ENCODE results near the gene FGF14. TPM values are rescaled to one million over a fixed set of nuclear protein-coding genes. Genes with fewer than 3 reads are reported as not detected.

FGF14 gene
- polyA plus RNA-seq, 1 of the 3 experiments (the other 2 are of a cell fraction) = 0.20 TPM

DNA sequence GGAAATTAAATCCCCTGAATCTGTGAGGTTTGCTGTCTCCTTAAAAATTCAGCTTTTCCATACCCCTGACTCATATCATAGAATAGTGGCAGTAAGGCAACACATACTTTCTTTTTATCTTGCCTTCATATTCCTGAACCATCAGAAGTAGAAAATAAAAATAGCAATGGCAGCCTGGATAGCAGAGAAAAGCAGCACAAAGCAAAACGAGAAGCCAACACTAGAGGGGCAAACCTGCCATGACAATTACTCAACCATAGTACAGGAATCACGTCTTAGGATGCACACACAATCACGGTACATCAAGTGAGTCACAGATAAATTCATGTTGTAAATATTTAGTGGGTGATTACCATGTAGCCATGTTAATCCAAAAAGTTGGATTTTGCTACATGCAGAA is 606.4 kb downstream of the FGF14 start:
- Histone ChIP-seq H3K4me3 (ENCODE audit: low read depth in 2 of 2, low read length in 1 of 2) (no peak overlapping the region), H2AFZ (ENCODE audit: low read depth) (no peak overlapping the region), H3K79me2 (ENCODE audit: insufficient read depth) (no peaks in the 10 kb centered on the region), H3K27ac (ENCODE audit: low read depth in 2 of 2, low read length in 1 of 2) (no peak overlapping the region), H3K9ac (no peak overlapping the region), H3K9me2 (no peaks in the 10 kb centered on the region), H3K36me3 (replicated peaks in 1 of 2; ENCODE audit: control insufficient read depth in 1 of 2, insufficient read depth in 2 of 2, low read length in 1 of 2) (no peaks in the 10 kb centered on the region), H3K9me3 (no peaks in the 10 kb centered on the region), H3K4me2 (no peak overlapping the region), H3K4me1 (ENCODE audit: control insufficient read depth in 1 of 2, insufficient read depth in 2 of 2, low read depth in 1 of 2, low read length in 1 of 2) (no peaks in the 10 kb centered on the region; a peak in 1 of 4 replicates), H3F3A (replicated peaks; ENCODE audit: insufficient read depth) (no peaks in the 10 kb centered on the region), H4K20me1 (ENCODE audit: insufficient read depth) (no peaks in the 10 kb centered on the region), H3K27me3 (ENCODE audit: insufficient read depth) (no peaks in the 10 kb centered on the region)
- 65% methylated on average over 3 of the region's 3 CpGs for WGBS (ENCODE audit: low lambda C conversion rate)
- ChIA-PET CTCF (interaction anchor here (0.7 to 1.3 kb wide), 2 partner anchors 19 to 315 kb away, joined by 3 to 4 read pairs; no protein-coding TSS in a partner anchor), POLR2A (no interaction called here)
- TF ChIP-seq JUND (IDR thresholded peaks at IDR 0.05) = no peak
- TF ChIP-seq, protein P1, sequence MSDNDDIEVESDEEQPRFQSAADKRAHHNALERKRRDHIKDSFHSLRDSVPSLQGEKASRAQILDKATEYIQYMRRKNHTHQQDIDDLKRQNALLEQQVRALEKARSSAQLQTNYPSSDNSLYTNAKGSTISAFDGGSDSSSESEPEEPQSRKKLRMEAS (IDR thresholded peaks at IDR 0.05; ENCODE audit: low read depth) = no peak
- TF ChIP-seq SMC3 (IDR thresholded peaks at IDR 0.05; ENCODE audit: low read depth, low read length) = no peak
- TF ChIP-seq, protein P2, sequence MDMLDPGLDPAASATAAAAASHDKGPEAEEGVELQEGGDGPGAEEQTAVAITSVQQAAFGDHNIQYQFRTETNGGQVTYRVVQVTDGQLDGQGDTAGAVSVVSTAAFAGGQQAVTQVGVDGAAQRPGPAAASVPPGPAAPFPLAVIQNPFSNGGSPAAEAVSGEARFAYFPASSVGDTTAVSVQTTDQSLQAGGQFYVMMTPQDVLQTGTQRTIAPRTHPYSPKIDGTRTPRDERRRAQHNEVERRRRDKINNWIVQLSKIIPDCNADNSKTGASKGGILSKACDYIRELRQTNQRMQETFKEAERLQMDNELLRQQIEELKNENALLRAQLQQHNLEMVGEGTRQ (IDR thresholded peaks at IDR 0.05; ENCODE audit: borderline replicate concordance, low read depth, low read length) = no peak
- no peak for TF ChIP-seq GABPA (IDR thresholded peaks at IDR 0.05; ENCODE audit: low read depth)
- no peak for TF ChIP-seq GATA2 (CRISPR knock-in tag; IDR thresholded peaks at IDR 0.05)
- TF ChIP-seq NRF1 (IDR thresholded peaks at IDR 0.05; ENCODE audit: low read depth, low read length) = no peak
- TF ChIP-seq, protein P3, sequence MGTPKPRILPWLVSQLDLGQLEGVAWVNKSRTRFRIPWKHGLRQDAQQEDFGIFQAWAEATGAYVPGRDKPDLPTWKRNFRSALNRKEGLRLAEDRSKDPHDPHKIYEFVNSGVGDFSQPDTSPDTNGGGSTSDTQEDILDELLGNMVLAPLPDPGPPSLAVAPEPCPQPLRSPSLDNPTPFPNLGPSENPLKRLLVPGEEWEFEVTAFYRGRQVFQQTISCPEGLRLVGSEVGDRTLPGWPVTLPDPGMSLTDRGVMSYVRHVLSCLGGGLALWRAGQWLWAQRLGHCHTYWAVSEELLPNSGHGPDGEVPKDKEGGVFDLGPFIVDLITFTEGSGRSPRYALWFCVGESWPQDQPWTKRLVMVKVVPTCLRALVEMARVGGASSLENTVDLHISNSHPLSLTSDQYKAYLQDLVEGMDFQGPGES (IDR thresholded peaks at IDR 0.05; ENCODE audit: low read depth, low read length) = no peak
- TF ChIP-seq EZH2phosphoT487 (IDR thresholded peaks at IDR 0.05; ENCODE audit: borderline replicate concordance, low read depth) = no peak
- TF ChIP-seq TEAD4 (IDR thresholded peaks at IDR 0.05; ENCODE audit: borderline replicate concordance, insufficient read depth) = no peak
- TF ChIP-seq, protein P4, sequence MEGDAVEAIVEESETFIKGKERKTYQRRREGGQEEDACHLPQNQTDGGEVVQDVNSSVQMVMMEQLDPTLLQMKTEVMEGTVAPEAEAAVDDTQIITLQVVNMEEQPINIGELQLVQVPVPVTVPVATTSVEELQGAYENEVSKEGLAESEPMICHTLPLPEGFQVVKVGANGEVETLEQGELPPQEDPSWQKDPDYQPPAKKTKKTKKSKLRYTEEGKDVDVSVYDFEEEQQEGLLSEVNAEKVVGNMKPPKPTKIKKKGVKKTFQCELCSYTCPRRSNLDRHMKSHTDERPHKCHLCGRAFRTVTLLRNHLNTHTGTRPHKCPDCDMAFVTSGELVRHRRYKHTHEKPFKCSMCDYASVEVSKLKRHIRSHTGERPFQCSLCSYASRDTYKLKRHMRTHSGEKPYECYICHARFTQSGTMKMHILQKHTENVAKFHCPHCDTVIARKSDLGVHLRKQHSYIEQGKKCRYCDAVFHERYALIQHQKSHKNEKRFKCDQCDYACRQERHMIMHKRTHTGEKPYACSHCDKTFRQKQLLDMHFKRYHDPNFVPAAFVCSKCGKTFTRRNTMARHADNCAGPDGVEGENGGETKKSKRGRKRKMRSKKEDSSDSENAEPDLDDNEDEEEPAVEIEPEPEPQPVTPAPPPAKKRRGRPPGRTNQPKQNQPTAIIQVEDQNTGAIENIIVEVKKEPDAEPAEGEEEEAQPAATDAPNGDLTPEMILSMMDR (IDR thresholded peaks at IDR 0.05) = no peak
- no peak for TF ChIP-seq RAD21 (IDR thresholded peaks at IDR 0.05; ENCODE audit: low read length)
- TF ChIP-seq CHD2 (IDR thresholded peaks at IDR 0.05; ENCODE audit: low read length, partially characterized antibody) = no peak
- TF ChIP-seq SIN3A (IDR thresholded peaks at IDR 0.05; ENCODE audit: borderline replicate concordance, low read depth, low read length) = no peak
- TF ChIP-seq, protein P5, sequence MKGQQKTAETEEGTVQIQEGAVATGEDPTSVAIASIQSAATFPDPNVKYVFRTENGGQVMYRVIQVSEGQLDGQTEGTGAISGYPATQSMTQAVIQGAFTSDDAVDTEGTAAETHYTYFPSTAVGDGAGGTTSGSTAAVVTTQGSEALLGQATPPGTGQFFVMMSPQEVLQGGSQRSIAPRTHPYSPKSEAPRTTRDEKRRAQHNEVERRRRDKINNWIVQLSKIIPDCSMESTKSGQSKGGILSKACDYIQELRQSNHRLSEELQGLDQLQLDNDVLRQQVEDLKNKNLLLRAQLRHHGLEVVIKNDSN (IDR thresholded peaks at IDR 0.05; ENCODE audit: borderline replicate concordance, low read depth) = no peak
- TF ChIP-seq EP300 (IDR thresholded peaks at IDR 0.05; ENCODE audit: borderline replicate concordance in 1 of 2, low read depth in 1 of 2, low read length in 1 of 2) = no peak
- no peak for DNase-seq

Data from SK-N-SH (cell line).